ENCODE data around the gene DACH1.
A peak's percentile ranks its signal among the peaks of the same experiment; 100 is the strongest.

Gene DACH1

GRCh38 chr13:71799324-71799723 is 67.7 kb downstream of the DACH1 start:
- DNase-seq (ENCODE audit: low read depth) = no peak
- H3K4me3 ChIP-seq (ENCODE audit: low read depth, low read length) = no peak overlapping the region
- no peak for TF ChIP-seq CTCF (conservative IDR thresholded peaks at IDR 0.05; ENCODE audit: low read depth, low read length)

DNA sequence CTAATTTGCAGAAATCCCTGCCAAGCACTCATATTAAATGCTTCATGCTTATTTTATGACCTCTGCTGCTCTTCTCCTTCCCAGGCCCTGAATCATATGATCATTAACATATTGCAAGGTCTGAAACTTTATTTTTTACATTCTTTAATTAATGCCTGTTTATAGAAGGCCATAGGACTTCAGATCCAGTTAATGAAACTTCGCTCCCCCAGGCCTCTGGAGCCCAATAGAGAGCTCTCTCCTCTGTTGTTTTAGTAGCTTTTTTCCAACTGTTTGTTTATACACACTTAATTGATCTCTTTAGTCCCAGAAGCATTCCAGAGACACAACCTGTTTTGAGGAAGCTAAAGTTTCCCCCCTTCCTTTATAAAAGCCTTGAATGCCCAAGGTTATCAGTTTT is 68.3 kb downstream of the DACH1 start:
- DNase-seq (ENCODE audit: low read depth) = no peak
- no peak for TF ChIP-seq CTCF (conservative IDR thresholded peaks at IDR 0.05; ENCODE audit: low read depth, low read length)
- H3K4me3 ChIP-seq (ENCODE audit: low read depth, low read length) = no peak overlapping the region

GRCh38 chr13:71797517-71797916 is 69.5 kb downstream of the DACH1 start:
- H3K4me3 ChIP-seq (ENCODE audit: low read depth, low read length) = no peak overlapping the region
- no peak for TF ChIP-seq CTCF (conservative IDR thresholded peaks at IDR 0.05; ENCODE audit: low read depth, low read length)

GRCh38 chr13:71789693-71790329 is 77.2 kb downstream of the DACH1 start:
- DNase-seq (ENCODE audit: low read depth) = peak; percentile 34
- no peak overlapping the region for H3K4me3 ChIP-seq (ENCODE audit: low read depth, low read length)
- no peak for TF ChIP-seq CTCF (conservative IDR thresholded peaks at IDR 0.05; ENCODE audit: low read depth, low read length)

More at GRCh38 chr13:71797517-71797916, 69.5 kb downstream of the DACH1 start:
- DNase-seq (ENCODE audit: low read depth) = no peak

DNA sequence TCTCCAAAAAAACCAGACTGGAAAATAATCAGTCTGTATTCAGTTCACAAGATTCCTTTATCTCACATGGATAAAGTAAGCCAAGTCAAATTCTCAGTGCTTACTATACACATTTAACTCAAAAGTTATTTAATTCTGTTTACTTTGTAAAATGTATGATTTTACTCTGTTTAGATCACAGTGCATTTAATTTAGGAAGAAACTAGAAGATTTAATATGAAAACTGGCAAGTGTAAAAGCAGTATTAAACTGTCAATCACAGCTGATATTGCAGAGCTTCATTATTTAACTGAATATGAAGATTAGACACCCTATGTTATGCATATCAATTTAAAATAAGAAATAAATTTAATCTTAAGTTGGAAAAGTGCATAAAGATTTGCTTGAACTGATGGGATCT is 78.0 kb downstream of the DACH1 start:
- DNase-seq (ENCODE audit: low read depth) = no peak
- TF ChIP-seq CTCF (conservative IDR thresholded peaks at IDR 0.05; ENCODE audit: low read depth, low read length) = no peak
- no peak overlapping the region for H3K4me3 ChIP-seq (ENCODE audit: low read depth, low read length)

GRCh38 chr13:71787414-71787813 is 79.6 kb downstream of the DACH1 start:
- DNase-seq (ENCODE audit: low read depth) = no peak
- TF ChIP-seq CTCF (conservative IDR thresholded peaks at IDR 0.05; ENCODE audit: low read depth, low read length) = no peak
- H3K4me3 ChIP-seq (ENCODE audit: low read depth, low read length) = no peak overlapping the region

- no peak for DNase-seq (ENCODE audit: low read depth)
- TF ChIP-seq CTCF (conservative IDR thresholded peaks at IDR 0.05; ENCODE audit: low read depth, low read length) = no peak
Measured at GRCh38 chr13:71786875-71787274, 80.1 kb downstream of the DACH1 start.

More at GRCh38 chr13:71786875-71787274, 80.1 kb downstream of the DACH1 start:
- H3K4me3 ChIP-seq (ENCODE audit: low read depth, low read length) = no peak overlapping the region
